Liver (tissue), 9 donors: ENCODE data around the gene KIF23. TPM values are rescaled to one million over a fixed set of nuclear protein-coding genes. Genes with fewer than 3 reads are reported as not detected.

ENCODE experiments used
- DNase-seq: peaks from one replicate; pipeline ENCODE4 v3.0.0-alpha.2; 2017; ENCODE audit warnings: low spot score
- H3K27ac ChIP-seq, 2 donors: one replicate each; pipeline ENCODE4 v1.7.0; 2013; ENCODE audit warnings: inconsistent platforms in 2 of 2, low read length in 2 of 2, control low read depth in 1 of 2, low read depth in 1 of 2, mild to moderate bottlenecking in 1 of 2
- H3K27me3 ChIP-seq, 4 donors: one replicate each; pipeline versions ENCODE4 v1.6.1 to v1.7.0; 2013; ENCODE audit warnings: low read length in 3 of 4, inconsistent platforms in 1 of 4, mild to moderate bottlenecking in 1 of 4, moderate library complexity in 1 of 4; ENCODE audit not compliant: control insufficient read depth in 4 of 4, insufficient read depth in 4 of 4
- H3K36me3 ChIP-seq, 4 donors: one replicate each; pipeline versions ENCODE4 v1.6.1 to v1.7.0; 2013; ENCODE audit warnings: low read length in 3 of 4, mild to moderate bottlenecking in 3 of 4, low read depth in 1 of 4, moderate library complexity in 1 of 4; ENCODE audit not compliant: control insufficient read depth in 4 of 4, insufficient read depth in 3 of 4
- H3K4me1 ChIP-seq, 4 donors: one replicate each; pipeline versions ENCODE4 v1.6.1 to v1.7.0; 2013; ENCODE audit warnings: low read length in 3 of 4, mild to moderate bottlenecking in 3 of 4, moderate library complexity in 1 of 4; ENCODE audit not compliant: control insufficient read depth in 4 of 4, insufficient read depth in 4 of 4
- H3K4me3 ChIP-seq, 3 donors: one replicate each; pipeline versions ENCODE4 v1.6.1 to v1.7.0; 2013; ENCODE audit warnings: low read length in 3 of 3, control low read depth in 1 of 3, low read depth in 1 of 3, mild to moderate bottlenecking in 1 of 3
- H3K9ac ChIP-seq, 2 donors: one replicate each; pipeline ENCODE4 v1.7.0; 2013; ENCODE audit warnings: low read length in 2 of 2, mild to moderate bottlenecking in 2 of 2, moderate library complexity in 2 of 2, control low read depth in 1 of 2, low read depth in 1 of 2
- H3K9me3 ChIP-seq, 4 donors: one replicate each; pipeline versions ENCODE4 v1.6.1 to v1.7.0; 2013; ENCODE audit warnings: low read length in 3 of 4; ENCODE audit not compliant: control insufficient read depth in 4 of 4
- JUND ChIP-seq, 2 donors: IDR thresholded peaks; 2 replicates each; pipeline ENCODE4 v1.6.1; 2016; ENCODE audit warnings: antibody characterized with exemption in 2 of 2
- NR2F2 ChIP-seq: IDR thresholded peaks from 2 replicates; pipeline ENCODE4 v1.6.1; 2016; ENCODE audit warnings: antibody characterized with exemption
- RAD21 ChIP-seq, 2 donors: IDR thresholded peaks; 2 replicates each; pipeline ENCODE4 v1.6.1; 2016; ENCODE audit warnings: antibody characterized with exemption in 2 of 2, mild to moderate bottlenecking in 2 of 2
- SP1 ChIP-seq: IDR thresholded peaks from 2 replicates; pipeline ENCODE4 v1.6.1; 2018; ENCODE audit warnings: antibody characterized with exemption, mild to moderate bottlenecking
- YY1 ChIP-seq: IDR thresholded peaks from 2 replicates; pipeline ENCODE4 v1.6.1; 2016; ENCODE audit warnings: antibody characterized with exemption, mild to moderate bottlenecking
- WGBS: extraction: QIAGEN DNeasy Blood & Tissue Kit; methylation state at CpG from one replicate; pipeline ENCODE4 v1.1.7; 2013; 5-methylcytosine and 5-hydroxymethylcytosine counted together
- polyA plus RNA-seq, 2 donors: library from polyadenylated mRNA; stranded (reverse) in 1 of 2; unstranded in 1 of 2; fragments of 200-250 nt in 1 of 2; fragments of >200 nt in 1 of 2; fragmentation: Nextera tagmentation in 1 of 2; extraction: Ambion mirVana in 1 of 2; gene quantifications; one replicate each; pipeline versions ENCODE4 v1.2.1 to v1.2.3, GENCODE V29; 2013 to 2015
- total RNA-seq, 2 donors: library from RNA; depleted of rRNA; stranded (reverse); fragments of >200 nt; gene quantifications; one replicate each; pipeline ENCODE4 v1.2.3, GENCODE V29; 2014
- TF ChIP-seq, protein P1 (sequence below): IDR thresholded peaks from 2 replicates; pipeline ENCODE4 v1.6.1; 2016; ENCODE audit warnings: antibody characterized with exemption, mild to moderate bottlenecking
- TF ChIP-seq, protein P2 (sequence below): IDR thresholded peaks from 2 replicates; pipeline ENCODE4 v1.6.1; 2016; ENCODE audit warnings: antibody characterized with exemption
- TF ChIP-seq, protein P3 (sequence below): IDR thresholded peaks from 2 replicates; pipeline ENCODE4 v1.6.1; 2016; ENCODE audit warnings: antibody characterized with exemption
- TF ChIP-seq, protein P4 (sequence below): IDR thresholded peaks from 2 replicates; pipeline ENCODE4 v1.6.1; 2016; ENCODE audit warnings: antibody characterized with exemption
- TF ChIP-seq, protein P5 (sequence below): fragments of 150-350 bp; IDR thresholded peaks from 2 replicates; pipeline ENCODE4 v1.5.1; 2017; ENCODE audit warnings: improper control_type of control experiment, low read depth, low read length; ENCODE audit not compliant: missing input control
- donor health status: healthy.
- donor health status: healthy.
- donor health status: healthy.
- donor health status: healthy.
- donor health status: healthy.

KIF23 gene
- total and polyA plus RNA-seq, 4 donors, result 0.25 to 32.8 (median 1.1) TPM

DNA sequence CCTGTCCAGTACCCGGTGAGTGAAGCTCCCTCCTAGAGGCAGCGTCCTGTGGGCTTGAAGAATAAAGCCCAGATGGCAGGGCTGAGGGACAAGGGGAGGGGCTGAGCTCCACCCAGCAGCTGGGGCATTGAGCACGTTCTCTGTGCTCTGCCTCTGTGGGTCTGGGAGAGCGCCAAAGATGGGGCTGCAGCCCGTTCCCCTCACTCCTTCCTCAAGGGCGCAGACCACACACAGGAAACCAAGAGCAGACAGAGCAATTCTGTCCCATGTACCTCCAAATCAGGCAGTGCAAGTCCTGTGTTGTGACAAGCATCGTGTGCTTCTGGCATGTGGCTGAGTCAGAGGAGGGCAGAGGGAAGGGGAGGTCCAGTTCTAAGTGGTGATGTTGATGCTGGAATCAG, 15.7 kb upstream of the KIF23 start (continued):
- TF ChIP-seq, protein P1, sequence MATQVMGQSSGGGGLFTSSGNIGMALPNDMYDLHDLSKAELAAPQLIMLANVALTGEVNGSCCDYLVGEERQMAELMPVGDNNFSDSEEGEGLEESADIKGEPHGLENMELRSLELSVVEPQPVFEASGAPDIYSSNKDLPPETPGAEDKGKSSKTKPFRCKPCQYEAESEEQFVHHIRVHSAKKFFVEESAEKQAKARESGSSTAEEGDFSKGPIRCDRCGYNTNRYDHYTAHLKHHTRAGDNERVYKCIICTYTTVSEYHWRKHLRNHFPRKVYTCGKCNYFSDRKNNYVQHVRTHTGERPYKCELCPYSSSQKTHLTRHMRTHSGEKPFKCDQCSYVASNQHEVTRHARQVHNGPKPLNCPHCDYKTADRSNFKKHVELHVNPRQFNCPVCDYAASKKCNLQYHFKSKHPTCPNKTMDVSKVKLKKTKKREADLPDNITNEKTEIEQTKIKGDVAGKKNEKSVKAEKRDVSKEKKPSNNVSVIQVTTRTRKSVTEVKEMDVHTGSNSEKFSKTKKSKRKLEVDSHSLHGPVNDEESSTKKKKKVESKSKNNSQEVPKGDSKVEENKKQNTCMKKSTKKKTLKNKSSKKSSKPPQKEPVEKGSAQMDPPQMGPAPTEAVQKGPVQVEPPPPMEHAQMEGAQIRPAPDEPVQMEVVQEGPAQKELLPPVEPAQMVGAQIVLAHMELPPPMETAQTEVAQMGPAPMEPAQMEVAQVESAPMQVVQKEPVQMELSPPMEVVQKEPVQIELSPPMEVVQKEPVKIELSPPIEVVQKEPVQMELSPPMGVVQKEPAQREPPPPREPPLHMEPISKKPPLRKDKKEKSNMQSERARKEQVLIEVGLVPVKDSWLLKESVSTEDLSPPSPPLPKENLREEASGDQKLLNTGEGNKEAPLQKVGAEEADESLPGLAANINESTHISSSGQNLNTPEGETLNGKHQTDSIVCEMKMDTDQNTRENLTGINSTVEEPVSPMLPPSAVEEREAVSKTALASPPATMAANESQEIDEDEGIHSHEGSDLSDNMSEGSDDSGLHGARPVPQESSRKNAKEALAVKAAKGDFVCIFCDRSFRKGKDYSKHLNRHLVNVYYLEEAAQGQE, result no peak
- no peak for TF ChIP-seq YY1
- TF ChIP-seq, protein P2, sequence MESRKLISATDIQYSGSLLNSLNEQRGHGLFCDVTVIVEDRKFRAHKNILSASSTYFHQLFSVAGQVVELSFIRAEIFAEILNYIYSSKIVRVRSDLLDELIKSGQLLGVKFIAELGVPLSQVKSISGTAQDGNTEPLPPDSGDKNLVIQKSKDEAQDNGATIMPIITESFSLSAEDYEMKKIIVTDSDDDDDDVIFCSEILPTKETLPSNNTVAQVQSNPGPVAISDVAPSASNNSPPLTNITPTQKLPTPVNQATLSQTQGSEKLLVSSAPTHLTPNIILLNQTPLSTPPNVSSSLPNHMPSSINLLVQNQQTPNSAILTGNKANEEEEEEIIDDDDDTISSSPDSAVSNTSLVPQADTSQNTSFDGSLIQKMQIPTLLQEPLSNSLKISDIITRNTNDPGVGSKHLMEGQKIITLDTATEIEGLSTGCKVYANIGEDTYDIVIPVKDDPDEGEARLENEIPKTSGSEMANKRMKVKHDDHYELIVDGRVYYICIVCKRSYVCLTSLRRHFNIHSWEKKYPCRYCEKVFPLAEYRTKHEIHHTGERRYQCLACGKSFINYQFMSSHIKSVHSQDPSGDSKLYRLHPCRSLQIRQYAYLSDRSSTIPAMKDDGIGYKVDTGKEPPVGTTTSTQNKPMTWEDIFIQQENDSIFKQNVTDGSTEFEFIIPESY, result no peak
- no peak for TF ChIP-seq NR2F2
- TF ChIP-seq, protein P3, sequence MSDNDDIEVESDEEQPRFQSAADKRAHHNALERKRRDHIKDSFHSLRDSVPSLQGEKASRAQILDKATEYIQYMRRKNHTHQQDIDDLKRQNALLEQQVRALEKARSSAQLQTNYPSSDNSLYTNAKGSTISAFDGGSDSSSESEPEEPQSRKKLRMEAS, result no peak
- TF ChIP-seq, protein P4, sequence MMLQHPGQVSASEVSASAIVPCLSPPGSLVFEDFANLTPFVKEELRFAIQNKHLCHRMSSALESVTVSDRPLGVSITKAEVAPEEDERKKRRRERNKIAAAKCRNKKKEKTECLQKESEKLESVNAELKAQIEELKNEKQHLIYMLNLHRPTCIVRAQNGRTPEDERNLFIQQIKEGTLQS, result no peak

DNA sequence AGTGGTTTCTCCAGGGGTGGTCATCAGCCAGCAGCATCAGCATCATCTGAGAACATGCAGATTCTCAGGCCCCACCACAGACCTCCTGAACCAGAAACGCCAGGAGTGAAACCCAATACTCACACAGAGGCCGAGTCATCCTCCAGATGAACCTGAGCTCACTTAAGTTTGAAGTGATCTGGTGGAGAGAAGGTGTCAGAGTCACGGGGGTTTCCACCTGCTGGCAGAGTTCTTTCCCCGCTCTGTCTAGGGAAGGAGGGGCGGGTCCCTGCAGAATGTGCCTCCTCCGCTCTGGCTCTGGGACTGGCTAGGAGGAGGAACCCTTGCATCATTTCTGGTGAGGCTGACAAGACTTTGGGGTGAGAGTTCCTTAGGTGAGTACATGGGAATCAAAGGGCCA, 13.3 kb upstream of the KIF23 start:
- WGBS, result 92% methylated on average over 6 of the region's 6 CpGs
- no peak for DNase-seq

DNA sequence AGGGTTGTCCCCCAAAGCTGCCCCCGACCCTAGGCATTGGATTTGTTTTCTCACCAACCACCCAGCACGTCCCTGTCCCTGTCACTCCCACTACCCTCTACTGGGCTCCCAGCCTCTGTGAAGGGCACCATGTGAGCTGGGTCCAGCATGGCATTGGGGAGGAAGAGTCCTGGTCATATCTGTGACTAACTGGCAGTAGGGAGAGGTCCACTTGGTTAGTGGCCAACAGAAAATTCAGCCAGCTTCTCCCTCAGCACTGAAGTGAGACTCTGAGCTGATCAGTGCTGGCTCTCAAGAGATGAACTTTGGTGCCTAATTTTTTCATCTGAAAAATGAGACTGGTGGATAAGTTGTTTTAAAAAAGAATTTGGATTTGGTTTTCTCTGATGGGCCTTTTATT, 11.3 kb upstream of the KIF23 start:
- Histone ChIP-seq H3K9me3 (no peaks in the 10 kb centered on the region), H3K9ac (no peak overlapping the region), H3K27me3 (no peaks in the 10 kb centered on the region), H3K4me3 (no peak overlapping the region), H3K4me1 (no peaks in the 10 kb centered on the region), H3K36me3 (no peaks in the 10 kb centered on the region), H3K27ac (no peak overlapping the region)
- WGBS, result 90% methylated on average over 2 of the region's 2 CpGs
- peak; percentile 20 for DNase-seq
- TF ChIP-seq, protein P5, sequence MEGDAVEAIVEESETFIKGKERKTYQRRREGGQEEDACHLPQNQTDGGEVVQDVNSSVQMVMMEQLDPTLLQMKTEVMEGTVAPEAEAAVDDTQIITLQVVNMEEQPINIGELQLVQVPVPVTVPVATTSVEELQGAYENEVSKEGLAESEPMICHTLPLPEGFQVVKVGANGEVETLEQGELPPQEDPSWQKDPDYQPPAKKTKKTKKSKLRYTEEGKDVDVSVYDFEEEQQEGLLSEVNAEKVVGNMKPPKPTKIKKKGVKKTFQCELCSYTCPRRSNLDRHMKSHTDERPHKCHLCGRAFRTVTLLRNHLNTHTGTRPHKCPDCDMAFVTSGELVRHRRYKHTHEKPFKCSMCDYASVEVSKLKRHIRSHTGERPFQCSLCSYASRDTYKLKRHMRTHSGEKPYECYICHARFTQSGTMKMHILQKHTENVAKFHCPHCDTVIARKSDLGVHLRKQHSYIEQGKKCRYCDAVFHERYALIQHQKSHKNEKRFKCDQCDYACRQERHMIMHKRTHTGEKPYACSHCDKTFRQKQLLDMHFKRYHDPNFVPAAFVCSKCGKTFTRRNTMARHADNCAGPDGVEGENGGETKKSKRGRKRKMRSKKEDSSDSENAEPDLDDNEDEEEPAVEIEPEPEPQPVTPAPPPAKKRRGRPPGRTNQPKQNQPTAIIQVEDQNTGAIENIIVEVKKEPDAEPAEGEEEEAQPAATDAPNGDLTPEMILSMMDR, result no peak
- no peak for TF ChIP-seq RAD21 (IDR thresholded peaks at IDR 0.05)
- no peak for TF ChIP-seq JUND (IDR thresholded peaks at IDR 0.05)
- no peak for TF ChIP-seq SP1

More for the DNA sequence above, 13.3 kb upstream of the KIF23 start:
- no peaks in the 10 kb centered on the region for H3K27me3 ChIP-seq
- H3K9me3 ChIP-seq, result no peaks in the 10 kb centered on the region
- H3K27ac ChIP-seq, result no peak overlapping the region
- no peaks in the 10 kb centered on the region for H3K4me1 ChIP-seq
- no peak for TF ChIP-seq NR2F2
- no peak overlapping the region for H3K9ac ChIP-seq
- no peak overlapping the region for H3K4me3 ChIP-seq
- no peaks in the 10 kb centered on the region for H3K36me3 ChIP-seq
